HG02840 (cell line): Measurements from ENCODE around the gene TBC1D1.

ENCODE experiments used
- ATAC-seq: cut with Tn5 transposase; IDR thresholded peaks from one replicate; pipeline ENCODE4 v1.9.1; 2021; ENCODE audit warnings: mild to moderate bottlenecking, moderate library complexity, moderate number of reproducible peaks; ENCODE audit not compliant: unreplicated experiment, low FRiP score

TBC1D1 gene

GRCh38 chr4:38034986-38035882, 144.3 kb downstream of the TBC1D1 start:
- no peak for ATAC-seq

GRCh38 chr4:38036548-38036947, 145.7 kb downstream of the TBC1D1 start:
- no peak for ATAC-seq

- no peak for ATAC-seq
Observed at GRCh38 chr4:38037612-38038011, 146.7 kb downstream of the TBC1D1 start.

GRCh38 chr4:38040619-38041018, 149.7 kb downstream of the TBC1D1 start:
- no peak for ATAC-seq

- no peak for ATAC-seq
Observed at GRCh38 chr4:38044060-38044459, 153.2 kb downstream of the TBC1D1 start.

- no peak for ATAC-seq
Observed at GRCh38 chr4:38045289-38045988, 154.6 kb downstream of the TBC1D1 start.

- ATAC-seq: no peak
Observed at GRCh38 chr4:38046727-38047489, 156.0 kb downstream of the TBC1D1 start.

GRCh38 chr4:38049545-38050170, 158.8 kb downstream of the TBC1D1 start:
- no peak for ATAC-seq

GRCh38 chr4:38050560-38051350, 159.9 kb downstream of the TBC1D1 start:
- no peak for ATAC-seq

GRCh38 chr4:38055566-38055965, 164.7 kb downstream of the TBC1D1 start:
- ATAC-seq: no peak

GRCh38 chr4:38056011-38056685, 165.3 kb downstream of the TBC1D1 start:
- ATAC-seq: no peak

GRCh38 chr4:38058151-38058550, 167.3 kb downstream of the TBC1D1 start:
- ATAC-seq: no peak

GRCh38 chr4:38060829-38061431, 170.0 kb downstream of the TBC1D1 start:
- ATAC-seq: no peak

GRCh38 chr4:38062088-38062775, 171.3 kb downstream of the TBC1D1 start:
- no peak for ATAC-seq

- no peak for ATAC-seq
Observed at GRCh38 chr4:38062776-38063097, 171.9 kb downstream of the TBC1D1 start.

GRCh38 chr4:38065176-38065575, 174.3 kb downstream of the TBC1D1 start:
- ATAC-seq: no peak

- ATAC-seq: no peak
Observed at GRCh38 chr4:38065900-38066299, 175.0 kb downstream of the TBC1D1 start.

GRCh38 chr4:38067499-38067898, 176.6 kb downstream of the TBC1D1 start:
- ATAC-seq: no peak
